Measurements from ENCODE around the gene RAI1.
"Not testable (repeated sequence)": the region's sequence is repeated elsewhere in the genome, so short reads cannot be mapped to it uniquely, and the experiment has no call there.

RAI1 gene

GRCh38 chr17:17663160-17664063 lies 17.8 kb upstream of the RAI1 start:
- DNase-seq (ENCODE audit: low spot score) = peak; percentile 14

GRCh38 chr17:17664064-17664452 lies 17.2 kb upstream of the RAI1 start:
- no peak for DNase-seq (ENCODE audit: low spot score)

- DNase-seq (ENCODE audit: low spot score) = no peak
These were observed 16.0 kb upstream of the RAI1 start for GRCh38 chr17:17665255-17665654.

DNA sequence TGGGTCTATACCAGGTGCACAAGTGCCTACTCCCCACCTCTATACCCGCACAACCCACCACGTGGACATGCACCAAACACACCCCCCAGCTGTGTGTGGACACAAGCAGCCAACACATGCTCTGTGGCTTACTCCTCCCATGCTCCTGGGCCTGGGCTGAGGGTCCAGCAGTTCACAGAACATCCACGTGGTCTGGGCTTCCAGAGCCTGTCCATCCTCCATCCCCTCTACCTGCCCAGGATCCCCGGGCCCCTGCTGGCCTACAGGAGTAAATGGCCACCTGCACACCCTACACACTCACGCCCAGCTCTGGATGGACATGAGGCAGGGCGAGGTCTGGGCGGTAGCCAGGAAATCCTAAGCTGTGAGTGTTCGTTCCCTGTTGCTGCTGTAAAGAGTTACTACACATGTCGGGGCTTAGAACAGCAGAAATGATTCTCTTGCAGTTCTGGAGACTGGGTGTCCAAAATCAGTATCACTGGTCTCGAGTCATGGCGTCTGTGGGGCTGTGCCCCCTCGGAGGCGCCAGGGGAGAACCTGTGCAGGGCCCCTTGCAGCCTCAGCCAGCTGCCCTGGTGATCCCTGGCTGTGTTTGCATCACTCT lies 15.0 kb upstream of the RAI1 start:
- no peak for DNase-seq (ENCODE audit: low spot score)

DNA sequence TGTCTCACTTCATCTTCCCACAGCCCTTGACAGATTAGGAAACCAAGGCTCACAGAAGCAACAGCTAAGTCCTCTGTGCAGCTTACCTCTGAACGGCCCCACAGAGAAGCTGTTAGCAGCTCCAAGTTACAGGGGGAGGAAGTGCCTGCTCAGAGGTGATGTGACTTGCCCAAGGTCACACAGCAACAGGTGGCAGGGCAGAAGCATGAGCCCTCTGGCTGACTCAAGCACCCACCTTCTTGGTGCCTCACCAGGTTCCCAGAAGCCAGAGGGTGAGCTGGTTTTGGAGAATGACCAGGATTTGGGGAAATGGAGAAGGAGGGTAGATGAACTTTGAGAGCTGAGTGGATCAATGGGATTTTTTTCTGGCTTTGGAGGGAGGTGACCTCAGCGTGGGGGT lies 14.0 kb upstream of the RAI1 start:
- no peak for DNase-seq (ENCODE audit: low spot score)

DNA sequence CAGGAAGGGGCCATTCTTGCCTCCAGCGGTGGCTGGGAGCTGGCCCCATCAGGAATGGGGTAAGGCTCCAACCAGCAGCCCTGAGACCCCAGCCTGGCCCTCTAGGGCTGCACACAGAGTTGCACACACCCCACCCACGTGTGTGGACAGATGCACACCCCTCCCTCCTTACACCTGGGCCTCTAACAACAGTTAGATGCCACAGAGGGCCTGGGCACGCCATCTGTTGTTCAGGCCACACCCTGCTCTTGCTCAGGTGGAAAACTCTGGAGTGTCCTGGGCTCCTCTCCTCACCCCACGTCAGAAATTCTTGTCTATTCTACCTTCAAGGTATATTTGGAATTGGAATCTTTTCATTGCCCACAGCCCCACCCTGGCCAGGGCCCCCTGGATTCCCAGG lies 13.3 kb upstream of the RAI1 start:
- DNase-seq (ENCODE audit: low spot score) = no peak

DNA sequence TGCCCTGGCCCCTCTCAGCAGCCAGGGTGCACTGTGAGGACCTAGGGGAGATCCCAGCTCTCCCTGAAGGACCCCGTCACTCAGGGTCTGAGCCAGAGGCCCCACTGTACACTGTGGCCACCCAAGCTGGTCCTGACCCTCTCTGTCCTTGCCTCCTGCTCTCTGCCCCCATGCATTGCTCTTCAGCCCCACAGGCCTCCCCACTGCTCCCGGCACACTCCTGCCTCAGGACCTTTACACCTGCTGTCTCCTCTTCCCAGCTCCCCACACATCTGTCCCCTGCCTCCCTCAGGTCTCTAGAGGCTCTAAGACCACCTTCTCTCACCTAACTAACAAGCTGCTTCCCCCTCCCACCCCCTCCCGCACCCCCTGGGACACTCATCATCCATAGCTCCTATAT lies 12.9 kb upstream of the RAI1 start:
- no peak for DNase-seq (ENCODE audit: low spot score)

DNA sequence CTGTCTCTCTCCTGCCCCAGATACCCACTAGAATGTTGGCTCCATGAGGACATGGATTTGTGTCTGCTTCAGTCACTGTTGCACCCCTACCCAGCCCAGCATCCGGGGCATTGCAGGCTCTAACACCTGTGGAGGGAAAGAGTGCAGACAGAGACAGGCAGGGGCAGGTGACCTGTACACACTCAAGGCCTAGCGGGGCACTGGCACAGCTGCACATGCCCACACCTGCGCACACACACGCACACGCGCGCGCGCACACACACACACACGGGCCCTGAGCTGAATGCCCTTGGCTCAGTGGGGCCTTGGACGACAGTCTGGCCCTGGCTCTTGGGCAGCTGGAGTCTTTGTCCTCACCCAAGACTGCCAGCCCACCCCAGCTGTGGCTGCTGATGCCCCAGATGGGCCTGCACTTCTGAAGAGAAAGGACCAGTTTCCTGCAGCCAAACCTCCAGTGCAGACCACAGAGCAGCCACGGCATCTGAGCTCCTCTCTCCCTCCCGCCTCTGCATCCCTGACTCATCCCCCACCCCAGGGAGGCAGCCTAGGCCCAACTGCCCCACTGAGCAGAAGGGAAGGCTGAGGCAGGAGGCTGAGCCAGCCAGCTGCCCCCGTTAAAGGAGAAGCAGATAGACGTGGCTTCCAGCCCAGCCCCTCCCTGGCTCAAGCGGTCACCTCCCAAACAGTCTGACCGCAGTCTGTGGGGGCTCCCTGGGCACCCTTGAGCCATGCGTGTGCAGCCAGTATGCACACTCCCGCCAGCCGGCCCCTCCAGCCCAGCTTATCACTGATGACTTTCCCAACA lies 12.3 kb upstream of the RAI1 start:
- DNase-seq (ENCODE audit: low spot score) = no peak

DNA sequence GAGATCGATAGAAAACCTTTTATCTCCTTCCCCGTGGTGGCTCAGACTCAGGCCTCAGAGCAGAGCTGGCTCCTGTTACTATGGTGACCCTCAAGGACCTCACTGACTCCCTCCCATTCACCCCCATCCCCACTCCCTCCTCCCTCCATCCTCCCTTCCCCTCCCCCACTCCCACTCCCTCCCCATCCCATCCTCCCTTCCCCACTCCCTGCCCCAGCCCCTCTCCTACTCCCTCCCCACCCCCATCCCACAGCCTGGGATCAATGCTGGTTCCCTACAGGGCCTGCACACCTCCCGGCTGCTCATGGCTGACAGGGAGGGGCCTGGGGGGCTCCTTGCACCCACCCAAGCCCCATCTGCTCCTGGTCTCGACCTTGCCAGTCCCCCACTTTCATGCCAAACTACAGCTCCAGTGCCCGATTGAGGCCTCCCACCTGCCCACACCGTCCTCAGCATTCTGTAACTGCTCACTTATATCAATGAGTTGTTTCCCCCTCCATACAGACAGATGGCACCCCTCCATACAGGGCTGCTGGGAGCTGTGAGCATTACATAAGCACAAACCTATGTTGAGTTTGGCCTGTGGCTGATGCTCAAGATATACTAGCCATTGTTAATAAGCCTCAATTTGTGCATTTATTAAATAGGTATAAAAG lies 11.6 kb upstream of the RAI1 start:
- no peak for DNase-seq (ENCODE audit: low spot score)

DNA sequence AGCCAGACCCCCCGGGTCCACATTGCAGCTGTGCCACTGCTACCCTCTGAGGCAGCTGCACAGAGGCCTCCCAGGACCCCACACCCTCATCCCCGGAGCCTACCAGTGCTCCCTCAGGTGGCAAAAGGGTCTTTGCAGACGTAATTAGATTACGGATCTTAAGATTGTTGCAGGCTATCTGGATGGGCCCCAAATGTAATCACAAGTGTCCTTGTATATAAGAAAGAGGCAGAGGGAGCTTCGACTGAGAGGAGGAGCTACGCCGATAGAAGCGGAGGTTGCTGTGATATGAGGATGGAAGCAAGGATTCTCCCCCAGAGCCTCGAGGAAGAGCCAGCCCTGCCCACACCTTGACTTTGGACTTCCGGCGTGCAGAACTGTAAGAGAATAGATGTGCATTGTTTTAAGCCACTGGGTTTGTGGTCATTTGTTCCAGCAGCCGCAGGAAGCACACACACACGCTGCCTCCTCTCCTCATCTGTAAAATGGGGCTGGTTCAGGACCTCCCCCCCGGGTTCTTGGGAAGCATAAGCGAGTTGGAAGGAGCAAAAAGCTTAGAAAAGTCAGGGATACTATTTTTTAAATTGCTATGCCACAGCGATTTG lies 10.5 kb upstream of the RAI1 start:
- DNase-seq (ENCODE audit: low spot score) = no peak

GRCh38 chr17:17671369-17672129 lies 9.7 kb upstream of the RAI1 start:
- no peak for DNase-seq (ENCODE audit: low spot score)

DNA sequence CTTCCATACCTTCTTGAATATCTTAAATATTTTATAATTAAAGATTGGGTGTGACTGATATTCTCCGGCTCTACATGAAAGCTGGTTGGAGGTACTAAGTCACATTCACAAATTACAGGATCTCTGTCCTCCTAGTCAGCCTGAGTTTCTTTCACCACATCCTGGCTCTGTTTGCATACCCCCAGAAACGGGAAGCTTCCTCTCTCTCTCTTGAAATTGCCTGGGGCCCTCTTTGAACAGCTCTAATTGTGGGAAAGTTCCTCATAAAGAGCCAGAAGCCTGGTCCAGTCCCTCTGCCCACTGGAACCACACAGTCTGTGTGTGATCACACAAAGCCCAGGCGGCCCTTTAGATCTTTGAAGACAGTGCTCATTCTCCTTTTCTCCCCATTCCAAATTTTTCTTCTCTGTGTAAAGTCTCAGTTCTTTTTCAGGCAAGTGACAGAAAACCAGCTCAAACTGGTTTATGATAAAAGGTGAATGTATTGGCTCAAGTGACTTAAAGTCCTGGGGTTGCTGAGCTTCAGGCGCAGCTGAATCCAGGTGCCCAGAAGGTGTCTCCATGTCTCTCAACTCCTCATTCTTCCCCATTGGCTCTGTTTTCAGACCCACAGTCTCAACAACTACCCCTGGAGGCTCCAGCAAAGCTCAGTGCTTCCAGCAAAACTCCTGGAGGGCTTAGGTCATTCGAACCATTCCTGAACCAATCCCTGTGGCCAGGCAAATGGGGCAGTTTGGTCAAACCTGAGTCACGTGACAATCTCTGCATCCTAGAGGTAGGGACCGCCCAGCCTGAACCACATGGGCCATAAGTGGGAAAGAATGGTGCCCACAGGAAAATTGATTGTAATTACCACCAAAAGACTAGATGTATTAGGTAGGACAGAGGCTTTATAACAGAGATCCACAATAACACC lies 8.5 kb upstream of the RAI1 start:
- DNase-seq (ENCODE audit: low spot score) = no peak

DNA sequence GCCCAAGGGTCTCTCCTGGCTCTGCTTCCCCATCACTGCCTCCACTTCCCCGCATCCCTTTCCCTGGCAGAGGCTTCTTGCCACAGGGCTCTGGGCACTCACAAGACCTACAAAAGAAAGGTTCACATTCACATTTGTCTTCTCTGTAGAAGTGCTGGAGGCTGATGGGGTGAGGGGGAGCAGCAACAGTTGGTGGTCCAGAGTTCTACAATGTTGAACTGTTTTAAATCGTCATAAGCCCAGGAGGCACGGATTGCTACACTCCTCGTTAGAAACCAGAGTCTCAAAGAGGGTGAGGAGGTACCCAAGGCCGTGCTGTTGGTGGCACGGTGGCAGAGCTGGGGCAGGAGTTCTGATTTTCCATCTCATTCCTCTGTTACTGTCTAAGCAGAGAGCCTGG lies 5.8 kb upstream of the RAI1 start:
- DNase-seq (ENCODE audit: low spot score) = no peak

DNA sequence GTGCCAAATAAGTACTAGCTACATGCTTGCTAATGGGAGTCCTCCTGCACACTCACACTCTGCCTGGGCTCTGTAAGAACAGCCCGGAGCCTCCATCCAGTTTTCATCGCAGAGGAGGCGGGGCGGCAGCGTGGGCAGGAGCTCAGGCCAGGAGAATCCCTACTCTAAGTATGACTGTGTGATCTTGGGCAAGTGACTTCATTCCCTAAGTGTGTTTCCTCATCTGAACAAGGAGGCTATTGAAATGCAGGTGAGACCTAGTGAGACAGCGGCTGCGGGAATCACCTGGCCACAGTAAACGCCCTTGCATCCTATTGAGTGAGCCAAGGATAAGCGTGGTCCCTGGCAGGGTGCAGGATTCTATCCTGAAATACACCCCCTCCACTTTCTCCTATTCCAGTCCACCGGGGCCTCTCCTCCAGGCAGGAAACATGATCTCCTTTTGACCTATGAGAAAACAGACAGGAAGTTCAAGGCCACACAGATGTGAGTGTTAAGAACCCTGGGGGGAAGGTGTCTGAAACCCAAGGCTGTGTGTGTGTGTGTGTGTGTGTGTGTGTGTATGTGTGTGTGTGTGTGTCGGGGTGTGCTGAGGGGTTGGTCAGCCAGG lies 5.2 kb upstream of the RAI1 start:
- DNase-seq (ENCODE audit: low spot score) = no peak

GRCh38 chr17:17676752-17677151 lies 4.5 kb upstream of the RAI1 start:
- DNase-seq (ENCODE audit: low spot score) = no peak

GRCh38 chr17:17677299-17678040 lies 3.8 kb upstream of the RAI1 start:
- DNase-seq (ENCODE audit: low spot score) = no peak

GRCh38 chr17:17678063-17678699 lies 3.1 kb upstream of the RAI1 start:
- DNase-seq (ENCODE audit: low spot score) = not testable (repeated sequence)

- no peak for DNase-seq (ENCODE audit: low spot score)
These were observed 2.0 kb upstream of the RAI1 start for GRCh38 chr17:17679243-17679642.
